ENCODE results near the gene PSMB7.
A peak's percentile ranks its signal among the peaks of the same experiment; 100 is the strongest.

PSMB7 gene

DNA sequence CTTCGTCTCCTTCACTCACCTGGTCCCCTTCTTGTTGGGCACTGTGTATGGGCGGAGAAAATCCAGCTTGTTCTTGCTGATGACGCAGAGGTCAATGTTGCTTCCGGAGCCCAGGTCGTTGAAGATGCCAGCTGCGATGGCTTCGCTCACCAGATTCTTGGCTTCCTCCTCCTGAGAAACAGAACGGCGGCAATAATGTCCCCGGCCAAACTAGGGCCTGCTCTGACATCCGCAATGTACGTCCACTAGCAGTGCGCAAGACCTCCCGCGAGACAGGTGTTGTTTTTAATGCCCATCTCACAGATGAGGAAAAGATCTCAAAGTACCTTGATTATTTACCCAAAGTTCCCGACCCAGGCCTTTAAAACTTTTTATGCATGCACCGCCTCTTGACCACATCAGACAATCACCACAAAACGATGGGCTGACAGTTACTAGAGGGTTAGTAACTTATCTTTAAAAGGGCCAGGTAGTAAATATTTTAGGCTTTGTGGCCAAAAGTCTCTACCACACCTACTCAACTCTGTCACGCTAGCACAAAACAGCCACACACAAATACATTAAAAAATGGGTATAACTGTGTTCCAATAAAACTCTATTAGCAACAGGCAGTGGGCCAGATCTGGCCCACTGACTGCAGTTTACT is 58.4 kb downstream of the PSMB7 start:
- peak; percentile 46 for DNase-seq (ENCODE audit: low spot score)

DNA sequence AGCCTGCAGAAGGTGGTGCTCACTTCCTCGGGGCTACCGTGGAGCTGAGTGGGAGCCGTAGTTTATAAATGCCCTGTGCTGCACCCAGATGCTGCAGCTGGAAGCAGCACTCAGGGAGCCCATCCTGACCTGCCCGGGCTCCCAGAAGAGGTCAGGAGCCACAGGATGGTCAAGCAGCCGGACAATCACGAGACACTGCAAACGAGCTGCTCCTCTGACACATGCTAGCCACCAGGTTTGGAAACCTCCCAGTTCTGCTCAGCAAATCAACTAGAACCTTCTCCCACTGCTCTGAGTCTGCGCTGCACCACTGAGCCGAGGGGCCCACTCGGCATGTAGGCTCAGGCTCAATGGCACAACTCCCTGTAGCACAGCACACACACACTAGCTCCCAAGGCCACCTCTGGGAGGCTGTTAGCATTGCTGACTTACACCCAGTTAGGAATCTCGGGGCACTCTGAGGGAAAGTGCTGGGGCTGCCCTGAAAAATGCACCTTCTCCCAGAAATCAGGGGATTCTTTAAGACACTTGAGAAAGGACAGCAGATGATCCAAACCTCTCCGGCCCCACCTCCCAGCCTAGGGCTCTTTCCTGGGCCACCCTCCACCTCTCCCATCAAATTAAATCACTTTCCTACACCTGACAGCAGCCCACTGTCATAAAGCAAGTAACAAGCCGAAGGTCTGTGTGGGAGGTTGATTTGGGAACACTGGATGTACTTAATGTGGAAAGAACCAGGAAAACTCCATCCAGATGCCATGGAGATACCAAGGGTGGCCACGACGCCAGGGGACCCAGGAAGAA is 59.1 kb downstream of the PSMB7 start:
- no peak for DNase-seq (ENCODE audit: low spot score)

DNA sequence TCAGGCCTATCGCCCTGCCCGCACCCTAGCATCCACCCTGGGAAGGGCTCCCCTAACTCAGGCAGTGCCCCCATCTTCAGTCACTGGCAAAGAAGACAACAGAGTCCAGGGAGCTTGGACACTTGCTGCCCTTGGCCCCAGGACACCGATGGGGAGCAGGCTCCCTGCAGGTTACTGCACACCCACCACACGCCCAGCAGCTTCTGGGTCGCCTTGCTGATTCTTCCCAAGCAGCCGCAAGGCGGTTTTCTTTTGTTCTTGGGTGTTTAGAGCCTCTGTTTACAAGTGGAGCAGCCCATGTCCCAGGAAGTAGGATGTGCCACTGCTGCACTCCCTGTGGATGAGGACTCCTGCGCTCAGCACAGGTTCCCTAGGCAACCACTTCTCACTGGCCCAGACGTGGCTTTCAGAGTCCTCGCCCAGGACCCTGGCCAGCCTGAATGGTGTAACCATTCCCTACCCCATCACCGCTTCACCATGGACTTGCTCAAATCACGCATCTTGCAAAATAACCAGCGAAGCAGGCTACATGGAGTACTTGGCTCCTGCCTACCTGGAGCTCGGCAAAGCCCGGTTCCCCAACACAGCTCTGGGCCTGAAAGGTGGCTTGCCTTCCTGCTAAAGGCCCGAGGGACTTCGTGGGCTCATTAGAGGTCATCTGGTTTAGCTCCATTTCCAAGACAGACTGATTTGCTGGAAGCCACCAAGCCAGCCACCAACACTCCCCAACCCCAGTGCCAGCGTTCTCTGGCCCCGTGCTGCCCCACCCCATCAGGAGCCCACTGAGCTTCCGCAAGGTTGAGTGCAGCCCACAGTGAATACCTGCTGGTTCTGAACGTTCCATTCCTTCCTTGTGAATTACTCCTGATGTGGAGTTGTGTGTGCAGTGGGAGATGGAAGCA is 60.0 kb downstream of the PSMB7 start:
- DNase-seq (ENCODE audit: low spot score): no peak

DNA sequence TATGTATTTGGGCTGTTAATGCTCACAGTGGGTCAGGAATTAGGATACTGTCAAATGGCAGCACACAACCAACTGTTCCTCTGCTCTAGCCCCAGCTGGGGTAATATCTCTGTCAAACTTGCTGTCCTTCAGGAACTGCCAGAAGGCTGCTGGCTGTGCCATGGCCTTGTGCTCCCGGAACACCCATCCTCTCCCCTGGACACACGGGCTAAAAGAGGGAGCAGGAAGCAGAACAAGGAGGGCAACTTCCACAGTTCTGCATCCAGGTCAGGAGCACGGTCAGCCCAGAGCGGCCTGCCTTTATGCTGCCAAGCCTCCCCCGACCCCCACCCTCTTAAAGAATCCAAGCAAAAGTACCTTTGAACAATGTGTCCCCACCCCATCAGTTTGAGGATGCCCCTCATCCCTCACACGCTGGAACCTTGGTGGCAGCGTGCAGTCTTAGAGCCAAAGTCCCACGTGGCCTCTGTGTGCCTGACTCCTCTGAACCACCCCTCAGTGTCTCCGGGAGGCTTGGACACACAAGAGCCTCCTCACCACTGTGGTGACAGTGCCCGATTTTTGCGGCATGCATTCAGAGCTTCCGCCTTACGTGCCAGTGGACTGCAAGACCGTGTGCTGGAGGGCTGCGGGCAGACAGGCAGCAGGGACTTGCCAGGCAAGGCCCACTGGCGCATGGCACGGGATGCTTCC is 60.8 kb downstream of the PSMB7 start:
- no peak for DNase-seq (ENCODE audit: low spot score)

DNA sequence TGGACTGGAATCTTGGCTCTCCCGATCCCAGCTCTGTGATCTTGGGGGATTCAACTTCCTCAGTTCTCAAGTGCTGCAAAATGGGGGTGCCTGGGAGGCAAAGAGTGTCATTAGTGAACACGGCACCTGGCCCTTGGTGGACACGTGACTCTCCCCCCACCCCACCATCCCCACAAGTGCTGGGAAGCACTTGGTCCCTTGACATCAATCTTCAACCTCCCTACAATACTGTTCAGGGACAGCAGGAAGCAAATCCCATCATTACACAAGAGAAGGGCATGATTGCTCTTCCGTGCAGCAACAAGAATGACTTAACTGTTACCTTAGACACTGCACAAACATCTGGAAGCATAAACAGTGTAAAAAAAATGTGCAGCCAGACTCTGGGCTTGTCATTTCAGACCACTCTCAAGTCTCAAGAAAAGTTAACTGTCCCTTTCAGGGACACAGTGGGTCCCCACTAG is 61.4 kb downstream of the PSMB7 start:
- DNase-seq (ENCODE audit: low spot score): no peak

DNA sequence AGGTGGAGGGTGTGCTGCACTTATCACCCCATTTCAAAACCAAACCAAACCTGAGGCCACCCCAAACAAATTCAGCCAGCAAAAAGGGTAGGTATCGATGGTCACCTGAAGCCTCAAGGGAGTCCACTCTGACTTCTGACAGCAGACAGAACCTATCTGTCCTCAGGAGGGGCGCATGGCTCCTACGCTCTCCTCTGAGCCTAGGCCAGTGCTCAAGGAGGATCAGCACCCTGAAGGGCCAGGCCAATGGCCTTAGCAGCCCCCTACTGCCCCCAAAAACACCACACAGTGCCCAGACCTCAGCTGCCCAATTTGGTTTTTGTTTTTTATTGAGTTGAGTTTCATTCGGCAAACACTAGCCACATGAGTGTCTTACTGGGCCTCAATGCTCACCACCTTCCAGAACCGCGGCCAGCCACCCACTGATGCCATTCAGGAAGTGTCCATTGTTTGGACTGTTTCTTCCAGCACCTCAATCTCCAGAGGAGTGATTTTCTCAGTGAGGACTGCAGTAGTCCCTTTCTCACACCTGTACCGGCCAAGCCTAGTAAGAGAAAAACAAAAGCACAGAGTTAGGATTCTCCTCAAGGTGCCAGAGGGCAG is 62.0 kb downstream of the PSMB7 start:
- no peak for DNase-seq (ENCODE audit: low spot score)

DNA sequence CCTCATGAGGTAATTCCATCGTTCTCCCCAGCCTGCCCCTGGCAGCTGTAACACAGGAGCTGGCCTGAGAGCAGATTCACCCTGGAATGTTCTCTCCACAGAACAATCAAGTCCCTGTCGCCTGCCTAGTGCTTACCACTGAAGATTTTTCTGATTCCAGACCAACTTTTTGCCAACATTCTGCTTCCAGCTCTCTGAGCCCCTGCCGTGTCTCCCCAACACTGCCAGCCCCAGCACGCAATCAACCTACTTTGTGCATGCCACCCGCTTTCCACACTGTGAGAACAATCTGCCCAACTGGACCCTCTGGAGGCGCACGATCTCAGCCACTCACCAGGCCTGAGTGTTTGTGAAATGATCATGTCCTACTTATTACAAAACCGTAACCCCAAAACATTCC is 62.6 kb downstream of the PSMB7 start:
- DNase-seq (ENCODE audit: low spot score): no peak

DNA sequence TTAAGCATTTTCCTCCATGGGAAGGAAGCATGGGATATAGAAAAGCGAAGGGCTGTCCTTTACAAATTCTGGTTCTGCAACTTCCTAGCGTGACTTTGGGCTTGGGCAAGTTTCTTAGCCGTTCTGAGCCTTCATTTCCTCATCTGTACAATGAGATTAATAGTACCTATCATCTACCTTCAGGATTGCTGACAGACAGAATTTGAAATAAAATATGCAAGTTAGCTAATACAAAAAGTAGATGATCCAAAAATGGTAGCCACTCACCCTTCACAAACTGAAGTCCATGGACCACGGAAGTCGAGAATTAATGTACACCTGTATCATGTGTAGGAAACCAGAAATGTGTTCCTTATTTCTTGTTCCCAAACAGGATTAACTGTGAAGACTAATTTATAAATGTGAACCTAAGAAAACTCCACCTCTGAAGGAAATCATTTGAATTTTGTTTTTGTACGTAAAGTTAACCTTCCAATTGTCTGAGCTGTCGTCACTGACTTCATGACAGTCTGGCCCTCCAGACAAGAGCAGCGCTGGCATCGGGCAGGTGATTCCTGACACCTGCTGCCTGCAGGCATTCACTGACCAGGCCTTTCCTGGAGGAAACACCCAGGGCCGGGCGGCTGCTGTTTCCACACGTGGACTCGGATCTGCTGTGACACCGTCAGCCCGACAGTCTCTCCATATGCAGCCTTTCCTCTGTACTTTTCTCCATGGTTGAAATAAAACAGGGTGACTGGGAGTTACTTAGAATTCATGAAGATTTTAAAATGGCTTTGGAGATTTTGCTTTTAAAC is 63.4 kb downstream of the PSMB7 start:
- no peak for DNase-seq (ENCODE audit: low spot score)

DNA sequence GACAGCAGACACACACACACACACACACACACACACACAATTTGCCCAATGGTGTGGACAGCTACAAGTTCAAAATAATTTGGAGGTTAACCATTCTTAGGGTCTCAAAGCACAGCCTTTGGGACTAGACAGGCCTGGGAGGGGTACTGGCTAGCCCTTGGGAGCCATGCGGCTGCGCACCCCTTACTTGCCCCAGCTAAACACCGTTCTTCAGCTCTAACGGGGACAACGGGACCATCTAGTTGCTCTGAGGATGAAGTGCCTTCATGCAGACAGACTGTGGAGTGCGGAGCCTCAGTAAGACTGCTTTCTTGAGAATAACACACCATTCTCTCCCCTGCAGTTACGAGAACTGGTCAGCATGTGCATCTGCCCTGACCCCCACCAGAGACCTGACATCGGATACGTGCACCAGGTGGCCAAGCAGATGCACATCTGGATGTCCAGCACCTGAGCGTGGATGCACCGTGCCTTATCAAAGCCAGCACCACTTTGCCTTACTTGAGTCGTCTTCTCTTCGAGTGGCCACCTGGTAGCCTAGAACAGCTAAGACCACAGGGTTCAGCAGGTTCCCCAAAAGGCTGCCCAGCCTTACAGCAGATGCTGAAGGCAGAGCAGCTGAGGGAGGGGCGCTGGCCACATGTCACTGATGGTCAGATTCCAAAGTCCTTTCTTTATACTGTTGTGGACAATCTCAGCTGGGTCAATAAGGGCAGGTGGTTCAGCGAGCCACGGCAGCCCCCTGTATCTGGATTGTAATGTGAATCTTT is 64.6 kb downstream of the PSMB7 start:
- no peak for DNase-seq (ENCODE audit: low spot score)

DNA sequence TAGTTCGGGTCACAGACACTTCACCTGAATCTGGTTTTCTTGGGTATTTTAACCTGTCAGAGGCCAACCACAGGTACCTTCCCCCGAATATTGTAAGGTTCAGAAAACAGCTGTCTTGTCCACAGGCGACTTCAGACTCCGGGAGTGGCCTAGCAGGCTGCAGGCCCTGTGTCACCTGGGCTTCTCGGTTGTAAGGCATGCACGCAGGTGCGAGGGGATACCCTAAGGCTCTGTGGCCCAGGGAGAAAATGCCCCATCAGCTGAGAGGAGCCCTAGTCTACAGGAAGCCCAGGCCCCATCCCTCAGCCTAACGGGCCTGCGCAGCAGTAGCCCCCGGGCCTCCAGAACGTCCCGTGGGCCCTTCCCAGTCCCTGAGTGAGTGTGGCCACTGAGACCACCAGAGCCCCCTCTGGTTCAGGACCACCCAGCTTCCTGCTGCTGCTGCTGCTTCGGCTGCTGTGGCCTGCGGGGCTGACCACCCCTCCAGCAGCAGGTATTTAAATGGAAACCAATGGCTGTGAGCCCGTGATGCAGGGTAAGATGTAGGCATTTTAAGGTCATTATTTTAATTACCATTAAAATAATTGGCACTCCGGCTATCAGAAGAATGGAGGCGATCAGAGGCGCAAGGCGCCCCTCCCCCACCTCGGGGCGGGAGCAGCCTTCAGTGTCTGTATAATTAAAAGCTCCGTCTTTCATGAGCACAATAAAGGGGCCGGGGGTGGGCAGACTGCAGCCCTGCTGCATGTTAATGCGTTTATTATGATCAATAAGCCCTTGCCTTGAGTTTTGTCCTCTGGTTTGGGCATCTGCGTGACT is 65.4 kb downstream of the PSMB7 start:
- DNase-seq (ENCODE audit: low spot score): no peak

DNA sequence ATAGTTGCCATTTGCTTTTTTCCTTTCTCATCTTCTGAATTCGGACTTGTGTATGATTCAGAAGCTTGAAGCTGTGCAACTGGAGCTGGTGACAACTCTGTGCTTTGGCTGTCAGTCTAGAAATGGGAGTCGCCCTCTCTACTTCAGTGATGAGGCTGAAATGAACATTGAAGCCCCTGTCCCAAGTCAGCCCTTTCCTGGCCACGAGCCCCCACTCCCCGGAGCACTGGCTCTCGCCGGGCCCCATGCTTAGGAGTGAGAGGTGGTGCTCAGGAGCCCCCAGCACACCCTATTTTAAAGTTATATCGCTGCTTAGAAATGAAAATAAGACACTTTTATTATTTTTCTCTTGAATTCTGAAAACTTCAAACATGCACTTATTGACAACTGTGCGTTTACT is 66.0 kb downstream of the PSMB7 start:
- no peak for DNase-seq (ENCODE audit: low spot score)

DNA sequence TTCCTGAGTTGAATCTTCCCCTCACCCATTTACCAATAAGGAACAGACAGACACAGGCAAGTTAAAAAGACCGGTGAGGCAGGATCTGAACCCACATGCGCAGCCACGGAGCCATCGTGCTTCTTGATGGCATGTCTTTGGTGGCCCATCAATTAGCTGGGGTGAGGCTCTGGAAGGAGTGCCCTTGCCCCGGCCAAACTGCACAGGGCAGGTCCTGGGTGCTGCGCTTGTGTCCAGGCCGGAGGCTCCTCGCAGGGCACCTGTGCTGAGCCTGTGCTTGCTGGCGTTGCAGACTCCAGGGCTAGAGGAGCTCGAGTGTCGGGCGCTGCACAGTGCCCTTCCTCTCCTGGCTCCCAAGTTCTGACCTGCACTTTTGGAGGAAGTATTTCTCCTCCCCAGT is 66.4 kb downstream of the PSMB7 start:
- DNase-seq (ENCODE audit: low spot score): no peak

DNA sequence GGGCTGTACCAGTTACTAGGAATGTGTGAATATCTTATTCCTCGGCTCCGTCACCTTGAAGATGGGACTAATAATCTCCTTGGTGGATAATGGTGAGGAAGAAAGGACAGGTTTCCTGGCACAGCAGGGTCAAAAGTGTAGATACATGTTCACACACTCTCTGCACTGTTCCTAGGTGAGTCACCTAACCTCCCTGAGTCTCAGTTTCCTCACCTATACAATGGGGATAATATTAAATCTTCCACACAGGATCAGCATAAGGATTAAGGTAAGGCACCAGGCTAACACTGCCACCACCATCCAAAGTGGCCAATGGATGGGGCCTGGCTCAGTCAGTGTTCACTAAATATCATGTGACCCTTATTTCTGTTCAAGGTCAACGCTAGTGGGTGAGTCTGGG is 66.9 kb downstream of the PSMB7 start:
- DNase-seq (ENCODE audit: low spot score): no peak

DNA sequence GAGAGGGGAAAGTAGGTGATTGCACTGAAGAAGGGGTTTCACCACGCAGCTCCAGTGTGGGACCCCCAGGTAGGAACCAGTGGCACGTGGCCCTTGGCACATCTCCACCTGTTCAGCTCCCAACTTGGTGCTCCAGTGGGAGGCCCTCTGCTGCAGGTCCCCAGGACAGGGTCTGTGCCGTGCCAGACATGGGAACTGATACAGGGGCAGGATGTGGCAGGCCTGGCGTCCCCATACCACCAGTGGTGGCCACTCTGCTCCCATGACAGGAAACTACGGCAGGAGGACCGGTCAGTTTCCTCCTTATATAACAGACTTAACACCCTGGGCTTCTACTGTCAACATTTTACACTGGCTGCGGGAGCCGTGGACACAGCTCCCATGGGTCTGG is 67.3 kb downstream of the PSMB7 start:
- no peak for DNase-seq (ENCODE audit: low spot score)

DNA sequence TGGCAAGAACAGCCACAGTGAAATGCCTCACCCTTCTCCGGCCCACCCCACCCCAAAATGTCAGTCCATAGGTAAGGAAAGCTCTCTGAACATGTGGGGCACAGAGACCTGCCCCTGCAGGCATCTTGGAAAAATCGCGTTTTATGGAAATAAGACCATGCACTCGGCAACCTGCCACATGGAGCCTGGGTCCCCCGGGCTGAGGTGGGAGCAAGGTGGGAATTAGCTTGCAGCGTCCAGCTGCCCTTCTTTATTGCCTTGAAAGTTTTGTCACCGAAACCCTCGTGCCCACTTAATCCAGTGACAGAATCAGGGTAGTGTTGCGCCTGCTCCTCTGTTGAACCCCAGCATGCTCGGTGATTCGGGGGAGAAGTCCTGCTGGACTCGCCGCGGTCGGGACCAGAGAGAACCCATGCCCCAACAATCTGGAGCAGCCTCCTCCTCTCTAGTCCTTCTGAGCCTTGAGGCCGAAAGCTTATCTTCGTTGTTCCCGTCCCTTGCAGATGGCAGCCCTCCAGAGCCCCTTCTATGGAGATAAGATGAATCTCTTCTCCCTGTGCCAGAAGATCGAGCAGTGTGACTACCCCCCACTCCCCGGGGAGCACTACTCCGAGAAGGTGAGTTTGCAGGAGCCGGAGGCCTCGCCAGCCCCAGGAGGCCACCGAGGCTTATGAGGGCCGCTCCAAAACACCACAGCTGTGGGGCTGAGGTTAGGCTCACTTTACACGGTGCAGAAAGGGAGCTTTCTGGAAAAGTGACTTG is 67.9 kb downstream of the PSMB7 start:
- DNase-seq (ENCODE audit: low spot score): no peak

DNA sequence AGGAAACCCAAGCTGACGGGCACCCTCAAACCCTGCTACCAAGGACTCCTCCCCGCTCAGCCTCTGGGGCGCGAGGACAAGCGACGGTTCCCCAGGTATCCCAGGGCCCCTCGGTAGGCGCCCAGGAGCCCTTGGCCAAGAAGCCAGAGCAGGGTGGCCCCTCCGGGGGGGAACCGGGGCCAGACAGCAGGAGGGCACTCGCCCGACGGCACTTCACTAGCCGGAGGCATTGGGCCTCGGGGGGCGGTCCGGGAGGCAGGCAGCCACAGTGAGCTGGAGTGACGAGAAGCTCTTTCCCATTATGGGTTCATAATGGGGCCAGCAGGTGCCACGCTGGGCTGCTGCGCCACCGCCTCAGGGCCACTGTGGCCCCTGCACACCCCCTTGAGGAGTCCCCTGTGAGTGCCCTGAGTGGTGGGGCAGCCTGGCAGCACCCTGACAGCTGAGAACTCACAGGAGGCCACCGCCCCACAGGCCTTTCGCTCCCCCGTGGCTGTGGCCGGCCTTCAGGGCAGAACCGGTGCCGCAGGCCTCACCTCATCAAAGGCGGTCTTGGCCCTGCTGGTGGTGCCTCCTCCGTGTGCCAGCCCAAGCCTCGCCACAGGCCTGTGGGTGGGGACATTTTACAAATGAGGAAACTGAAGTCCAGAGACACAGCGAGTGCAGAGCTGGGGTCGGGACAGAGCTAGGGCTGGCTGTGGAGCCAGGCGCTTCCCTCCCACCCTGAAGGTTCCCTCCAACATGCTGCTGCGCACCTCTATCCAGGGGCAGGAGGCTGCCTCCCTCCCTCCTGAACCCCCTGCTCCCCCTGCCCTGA is 68.7 kb downstream of the PSMB7 start:
- no peak for DNase-seq (ENCODE audit: low spot score)

DNA sequence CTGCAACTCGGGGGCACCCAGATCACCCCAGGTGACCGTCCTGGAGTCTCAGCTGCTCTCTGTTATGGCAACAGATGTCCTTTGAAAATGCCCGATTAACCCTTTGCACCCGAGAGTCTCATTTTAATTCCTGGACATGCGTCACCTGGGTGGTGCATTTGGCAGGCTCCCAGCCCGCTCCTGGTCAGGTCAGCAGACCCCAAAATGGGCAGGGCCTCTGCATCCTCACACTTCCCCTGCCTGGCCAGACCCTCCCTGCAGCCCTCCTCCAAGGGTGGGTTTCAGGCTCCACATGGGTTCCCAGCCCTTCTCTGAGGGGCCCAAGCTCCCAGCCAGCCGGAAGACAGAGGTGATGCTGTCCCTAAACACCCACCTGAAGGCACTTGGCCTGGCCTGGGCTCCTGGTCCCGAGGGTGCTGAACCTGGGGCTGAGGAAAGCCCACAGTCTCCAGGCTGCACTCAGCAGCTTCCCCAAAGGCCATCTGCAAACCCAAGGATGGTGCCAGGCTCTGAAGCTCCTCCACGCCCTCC is 69.4 kb downstream of the PSMB7 start:
- no peak for DNase-seq (ENCODE audit: low spot score)

Measured in LoVo (cell line).